Panc1 (cell line): ENCODE data around the gene EPN2. TPM values are rescaled to one million over a fixed set of nuclear protein-coding genes. Genes with fewer than 3 reads are reported as not detected.

Experiments used
- ATAC-seq: fragments of 200-7000 bp; cut with Tn5 transposase; 2 replicates; pipeline ENCODE4 v1.9.1; 2020; ENCODE audit warnings: mild to moderate bottlenecking, moderate library complexity
- BruUV-seq: library from RNA; stranded (reverse); fragments of 400-500 nt; replicated peaks from 2 replicates; lab custom pipeline; 2021; lab: Mats Ljungman, UMichigan
- CTCF ChIA-PET: fragments of 300-600 bp; sonication (Branson Sonifier 250); formaldehyde crosslinking; loops from one replicate; lab custom pipeline; 2022; ENCODE audit warnings: antibody characterized with exemption; lab: Charles Lee
- POLR2A ChIA-PET: fragments of 300-600 bp; sonication (Branson Sonifier 250); formaldehyde crosslinking; loops from one replicate; lab custom pipeline; 2022; ENCODE audit warnings: antibody characterized with exemption; lab: Charles Lee
- DNase-seq: peaks from one replicate; pipeline ENCODE4 v3.0.0-alpha.2; 2010; ENCODE audit warnings: low read depth, low spot score
- H3K27ac ChIP-seq: 2 replicates; pipeline ENCODE4 v1.5.1; 2011; ENCODE audit warnings: mild to moderate bottlenecking, low read length, inconsistent platforms
- H3K27me3 ChIP-seq: fragments of 200-500 bp; sonication (Bioruptor generic); 2 replicates; pipeline ENCODE4 v1.6.0; 2014; ENCODE audit warnings: low read length, inconsistent platforms; ENCODE audit not compliant: control insufficient read depth, insufficient read depth
- H3K36me3 ChIP-seq: fragments of 200-500 bp; sonication (Bioruptor generic); 2 replicates; pipeline ENCODE4 v1.5.1; 2014; ENCODE audit warnings: inconsistent platforms, mild to moderate bottlenecking, low read length, moderate library complexity; ENCODE audit not compliant: control insufficient read depth, insufficient read depth
- H3K4me1 ChIP-seq: 2 replicates; pipeline ENCODE4 v1.5.1; 2011; ENCODE audit warnings: inconsistent platforms, mild to moderate bottlenecking, low read length, moderate library complexity; ENCODE audit not compliant: control insufficient read depth, insufficient read depth
- H3K4me3 ChIP-seq, 2 experiments: 2 replicates each; pipeline ENCODE4 v1.5.1; 2011 to 2012; ENCODE audit warnings: low read depth in 2 of 2, low read length in 2 of 2, mild to moderate bottlenecking in 2 of 2, inconsistent platforms in 1 of 2, moderate library complexity in 1 of 2
- H3K9me3 ChIP-seq: fragments of 200-500 bp; sonication (Bioruptor generic); 2 replicates; pipeline ENCODE4 v1.5.1; 2014; ENCODE audit warnings: low read depth, mild to moderate bottlenecking, inconsistent platforms, low read length, moderate library complexity; ENCODE audit not compliant: control insufficient read depth, insufficient read depth
- CTCF ChIP-seq: fragments of 450-650 bp; IDR thresholded peaks from 2 replicates; pipeline ENCODE4 v1.5.1; 2017; ENCODE audit warnings: mild to moderate bottlenecking
- POLR2AphosphoS5 ChIP-seq: IDR thresholded peaks from 2 replicates; pipeline ENCODE4 v1.6.1; 2012; ENCODE audit warnings: mild to moderate bottlenecking, low read depth, low read length, moderate library complexity
- REST ChIP-seq, 2 experiments: IDR thresholded peaks; 2 replicates each; pipeline ENCODE4 v1.6.1; 2011 to 2012; ENCODE audit warnings: low read depth in 2 of 2, control low read depth in 1 of 2, low read length in 1 of 2, mild to moderate bottlenecking in 1 of 2, moderate library complexity in 1 of 2; ENCODE audit not compliant: insufficient read depth in 1 of 2
- SIN3A ChIP-seq: IDR thresholded peaks from 2 replicates; pipeline ENCODE4 v1.6.1; 2012; ENCODE audit warnings: low read depth, mild to moderate bottlenecking, low read length, moderate library complexity, borderline replicate concordance; ENCODE audit not compliant: insufficient read depth
- TCF7L2 ChIP-seq: IDR thresholded peaks from 2 replicates; pipeline ENCODE4 v1.6.1; 2011; ENCODE audit warnings: mild to moderate bottlenecking, low read depth, low read length, inconsistent platforms
- in situ Hi-C: cut with HindIII; loops from 2 replicates; pipeline ENCODE4 v1.10.0; 2016; ENCODE audit warnings: low sequenced_read_pairs, low pct_unique_long_range_greater_than_20kb
- intact Hi-C: fragments of 100-400 bp; cut with micrococcal nuclease; formaldehyde crosslinking; loops from one replicate; pipeline ENCODE4 v1.10.0; 2022; ENCODE audit not compliant: unreplicated experiment
- total RNA-seq: library from RNA; stranded (reverse); gene quantifications from one replicate; pipeline ENCODE4 v1.2.1, GENCODE V29; 2021; ENCODE audit not compliant: unreplicated experiment

Gene EPN2
- total RNA-seq, 1 experiment from 2014 or later: 35.0 TPM

GRCh38 chr17:19261426-19261825 is 24.3 kb downstream of the EPN2 start:
- no TSS peak for BruUV-seq
- in situ Hi-C loops: no loop called here

More at GRCh38 chr17:19261426-19261825, 24.3 kb downstream of the EPN2 start:
- TF ChIP-seq CTCF: no peak
- TF ChIP-seq POLR2AphosphoS5: no peak
- TF ChIP-seq REST (IDR thresholded peaks at IDR 0.05; ENCODE audit: insufficient read depth in 1 of 2, low read depth in 2 of 2, low read length in 1 of 2): no peak
- no peak for TF ChIP-seq TCF7L2
- TF ChIP-seq SIN3A: no peak
- Histone ChIP-seq H3K9me3 (no peaks in the 10 kb centered on the region), H3K27me3 (no peaks in the 10 kb centered on the region), H3K27ac (no peak overlapping the region), H3K4me3 (no peak overlapping the region), H3K4me1 (no peaks in the 10 kb centered on the region), H3K36me3 (no peaks in the 10 kb centered on the region)
- no peak for DNase-seq
- CTCF ChIA-PET: no interaction called here
- intact Hi-C loops: no loop called here
- POLR2A ChIA-PET: interaction anchor here (0.5 kb wide), 1 partner anchor 97 kb away, joined by 3 read pairs; no protein-coding TSS in a partner anchor
- ATAC-seq: no peak
